Endometrium (tissue), 2 donors: ENCODE data around the gene CCDC200.
"Not testable (repeated sequence)": the region's sequence is repeated elsewhere in the genome, so short reads cannot be mapped to it uniquely, and the experiment has no call there.

Source experiments
- FAIRE-seq: peaks from 2 replicates; lab custom pipeline; 2012; peaks lifted over from hg19 to GRCh38; lab: Jason Lieb, UNC
- donor health status: control.
- donor health status: control.

Gene CCDC200

GRCh38 chr17:43228020-43228782 lies at the start of gene CCDC200:
TSS of gene CCDC200 (minus strand) at chr17:43228623. CDS start at chr17:43228554, 69 bp downstream.
- not testable (repeated sequence) for FAIRE-seq

- FAIRE-seq = not testable (repeated sequence)
Measured at GRCh38 chr17:43272914-43273313, 44.5 kb upstream of the CCDC200 start.

- FAIRE-seq = not testable (repeated sequence)
Measured at GRCh38 chr17:43272483-43272882, 44.1 kb upstream of the CCDC200 start.

- not testable (repeated sequence) for FAIRE-seq
Measured at GRCh38 chr17:43270552-43271504, 42.4 kb upstream of the CCDC200 start.

GRCh38 chr17:43246456-43246855 lies 18.0 kb upstream of the CCDC200 start:
- FAIRE-seq = not testable (repeated sequence)

- not testable (repeated sequence) for FAIRE-seq
Measured at GRCh38 chr17:43240596-43241352, 12.4 kb upstream of the CCDC200 start.

- FAIRE-seq = not testable (repeated sequence)
Measured at GRCh38 chr17:43239597-43239996, 11.2 kb upstream of the CCDC200 start.

GRCh38 chr17:43233877-43234276 lies 5.5 kb upstream of the CCDC200 start, which contains the start of gene RNU2-1:
TSS of gene RNU2-1 (minus strand) at chr17:43233977.
- not testable (repeated sequence) for FAIRE-seq

GRCh38 chr17:43233263-43233662 lies 4.8 kb upstream of the CCDC200 start:
- not testable (repeated sequence) for FAIRE-seq

- FAIRE-seq = not testable (repeated sequence)
Measured at GRCh38 chr17:43232021-43232699, 3.7 kb upstream of the CCDC200 start.

GRCh38 chr17:43231205-43232020 lies 3.0 kb upstream of the CCDC200 start:
- not testable (repeated sequence) for FAIRE-seq

GRCh38 chr17:43226393-43226792 lies 2.0 kb downstream of the CCDC200 start:
- FAIRE-seq = no peak

- no peak for FAIRE-seq
Measured at GRCh38 chr17:43224146-43224705, 4.2 kb downstream of the CCDC200 start.

GRCh38 chr17:43220511-43221125 lies 7.8 kb downstream of the CCDC200 start:
- FAIRE-seq = no peak

GRCh38 chr17:43219746-43220380 lies 8.6 kb downstream of the CCDC200 start:
- FAIRE-seq = no peak

GRCh38 chr17:43219001-43219400 lies 9.4 kb downstream of the CCDC200 start:
- no peak for FAIRE-seq

GRCh38 chr17:43217614-43218087 lies 10.8 kb downstream of the CCDC200 start:
- no peak for FAIRE-seq

- FAIRE-seq = no peak
Measured at GRCh38 chr17:43216762-43217613, 11.4 kb downstream of the CCDC200 start.
